Mesodermal cell (in vitro differentiated cells): ENCODE data around the gene COL4A1.

Source experiments
- H3K27ac ChIP-seq: 2 replicates; pipeline ENCODE4 v1.7.0; 2013; ENCODE audit warnings: mild to moderate bottlenecking, low read depth, low read length, moderate library complexity; ENCODE audit not compliant: severe bottlenecking
- H3K36me3 ChIP-seq: 2 replicates; pipeline ENCODE4 v1.7.1; 2013; ENCODE audit warnings: mild to moderate bottlenecking, low read length, moderate library complexity; ENCODE audit not compliant: control insufficient read depth, insufficient read depth
- H3K4me1 ChIP-seq: one replicate; pipeline ENCODE4 v1.7.1; 2013; ENCODE audit warnings: mild to moderate bottlenecking, low read length; ENCODE audit not compliant: insufficient read depth, control insufficient read depth, poor library complexity, severe bottlenecking
- H3K4me3 ChIP-seq: 2 replicates; pipeline ENCODE4 v1.7.0; 2013; ENCODE audit warnings: low read length, control low read depth, mild to moderate bottlenecking; ENCODE audit not compliant: insufficient read depth, poor library complexity, severe bottlenecking; ENCODE audit errors: extremely low read depth
- H3K9me3 ChIP-seq: 2 replicates; pipeline ENCODE4 v1.7.1; 2013; ENCODE audit warnings: mild to moderate bottlenecking, low read length, moderate library complexity; ENCODE audit not compliant: control insufficient read depth
- WGBS, 2 experiments: methylation state at CpG; one replicate each; pipeline ENCODE4 v1.1.5; 2013; ENCODE audit warnings: missing lambda C conversion rate in 2 of 2; ENCODE audit not compliant: insufficient coverage in 2 of 2; 5-methylcytosine and 5-hydroxymethylcytosine counted together

The COL4A1 gene

DNA sequence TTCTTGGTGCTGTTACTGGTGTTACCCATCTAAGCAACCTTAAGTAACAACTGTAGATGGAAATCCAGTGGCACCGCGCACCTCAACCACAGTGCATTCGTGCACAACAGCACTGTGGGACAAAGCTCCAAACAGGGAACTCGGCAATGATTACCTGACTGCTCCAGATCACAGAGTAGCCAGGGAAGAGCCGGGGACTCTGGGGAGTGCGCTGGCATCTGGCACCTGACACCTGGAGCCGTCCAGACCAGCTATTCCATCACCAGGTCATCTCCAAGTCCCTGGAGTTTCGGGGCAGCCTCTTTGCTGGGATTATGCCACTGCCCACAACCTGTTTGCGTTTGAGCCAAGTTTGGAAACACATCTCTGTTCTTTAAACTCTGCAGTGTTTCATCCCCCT lies 62.0 kb downstream of the COL4A1 start:
- H3K4me3 ChIP-seq: no peak overlapping the region
- H3K36me3 ChIP-seq: peaks cover 57% of the 10 kb centered on the region
- H3K4me1 ChIP-seq: peaks cover 49% of the 10 kb centered on the region
- no peaks in the 10 kb centered on the region for H3K9me3 ChIP-seq
- 94 to 96% methylated on average over 8 of the region's 9 CpGs for WGBS, 2 experiments
- peak overlapping the region; percentile 67 for H3K27ac ChIP-seq

GRCh38 chr13:110244071-110244830 lies 62.7 kb downstream of the COL4A1 start:
- Histone ChIP-seq H3K4me1 (peaks cover 56% of the 10 kb centered on the region), H3K4me3 (no peak overlapping the region), H3K36me3 (peaks cover 61% of the 10 kb centered on the region), H3K9me3 (no peaks in the 10 kb centered on the region), H3K27ac (no peak overlapping the region)
- 79 to 99% methylated on average over 4 to 6 of the region's 7 CpGs for WGBS, 2 experiments

- WGBS, 2 experiments: 77 to 87% methylated on average over 3 of the region's 4 CpGs
Measured at GRCh38 chr13:110242615-110243014, 64.3 kb downstream of the COL4A1 start.

GRCh38 chr13:110240943-110241342 lies 66.0 kb downstream of the COL4A1 start:
- Histone ChIP-seq H3K27ac (no peak overlapping the region), H3K36me3 (peaks cover 76% of the 10 kb centered on the region), H3K9me3 (no peaks in the 10 kb centered on the region), H3K4me1 (peaks cover 48% of the 10 kb centered on the region), H3K4me3 (no peak overlapping the region)
- 95 to 100% methylated on average over 4 to 6 of the region's 7 CpGs for WGBS, 2 experiments

More at GRCh38 chr13:110242615-110243014, 64.3 kb downstream of the COL4A1 start:
- peaks cover 63% of the 10 kb centered on the region for H3K36me3 ChIP-seq
- H3K4me1 ChIP-seq: peaks cover 58% of the 10 kb centered on the region
- H3K4me3 ChIP-seq: no peak overlapping the region
- no peak overlapping the region for H3K27ac ChIP-seq
- no peaks in the 10 kb centered on the region for H3K9me3 ChIP-seq

DNA sequence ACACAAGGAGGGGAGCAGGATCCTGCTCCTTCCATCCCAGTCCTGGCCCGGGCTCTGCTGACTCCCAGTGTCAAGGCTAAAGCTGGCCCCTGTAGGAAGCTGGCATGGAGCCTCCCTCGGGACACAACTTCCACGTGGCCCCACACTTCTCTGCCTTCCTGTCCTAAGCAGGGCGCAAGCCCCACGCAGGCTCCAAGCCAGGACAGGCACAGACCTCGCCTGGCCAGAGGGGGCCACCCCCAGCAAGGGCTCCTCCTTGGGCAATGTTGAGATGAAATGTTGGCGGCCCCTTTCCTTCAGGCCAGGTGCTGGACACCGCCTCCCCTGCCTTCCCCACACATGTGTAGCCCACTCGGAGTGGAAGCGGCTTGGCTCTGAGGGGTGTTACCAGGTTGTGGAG lies 66.6 kb downstream of the COL4A1 start:
- Histone ChIP-seq H3K9me3 (no peaks in the 10 kb centered on the region), H3K4me3 (no peak overlapping the region), H3K36me3 (peaks cover 76% of the 10 kb centered on the region), H3K4me1 (peaks cover 43% of the 10 kb centered on the region), H3K27ac (no peak overlapping the region)
- WGBS, 2 experiments: 90 to 96% methylated on average over 2 to 6 of the region's 10 CpGs

GRCh38 chr13:110239280-110240125 lies 67.5 kb downstream of the COL4A1 start:
- Histone ChIP-seq H3K36me3 (peaks cover 73% of the 10 kb centered on the region), H3K4me3 (no peak overlapping the region), H3K9me3 (no peaks in the 10 kb centered on the region), H3K27ac (peak overlapping the region; percentile 7), H3K4me1 (peaks cover 35% of the 10 kb centered on the region)
- no CpG with 5 or more reads among the region's 5 CpGs for WGBS, 2 experiments

DNA sequence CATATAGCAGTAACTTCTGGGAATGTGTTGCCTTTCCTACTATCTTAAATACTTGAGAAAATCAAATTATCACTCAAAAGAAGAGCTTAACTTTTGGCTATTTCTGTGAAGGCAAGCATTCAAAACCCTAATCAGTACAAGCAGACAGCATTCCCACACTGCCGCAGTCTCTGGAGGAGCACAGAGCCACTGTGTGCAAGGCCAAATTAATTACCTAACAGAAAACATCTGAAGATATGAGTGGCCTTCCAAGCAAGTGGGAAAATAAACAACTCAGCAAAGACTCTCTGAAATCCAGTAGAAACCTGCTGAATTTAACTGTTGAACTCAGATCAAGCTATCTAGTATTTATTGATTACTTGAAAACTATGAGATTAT lies 68.2 kb downstream of the COL4A1 start:
- H3K9me3 ChIP-seq: no peaks in the 10 kb centered on the region
- H3K27ac ChIP-seq: peak overlapping the region; percentile 7
- H3K4me3 ChIP-seq: no peak overlapping the region
- H3K4me1 ChIP-seq: peaks cover 30% of the 10 kb centered on the region
- H3K36me3 ChIP-seq: peaks cover 74% of the 10 kb centered on the region
- 83% methylated on average over 1 of the region's 1 CpG; no CpG with 5 or more reads in 1 of the 2 experiments for WGBS, 2 experiments

DNA sequence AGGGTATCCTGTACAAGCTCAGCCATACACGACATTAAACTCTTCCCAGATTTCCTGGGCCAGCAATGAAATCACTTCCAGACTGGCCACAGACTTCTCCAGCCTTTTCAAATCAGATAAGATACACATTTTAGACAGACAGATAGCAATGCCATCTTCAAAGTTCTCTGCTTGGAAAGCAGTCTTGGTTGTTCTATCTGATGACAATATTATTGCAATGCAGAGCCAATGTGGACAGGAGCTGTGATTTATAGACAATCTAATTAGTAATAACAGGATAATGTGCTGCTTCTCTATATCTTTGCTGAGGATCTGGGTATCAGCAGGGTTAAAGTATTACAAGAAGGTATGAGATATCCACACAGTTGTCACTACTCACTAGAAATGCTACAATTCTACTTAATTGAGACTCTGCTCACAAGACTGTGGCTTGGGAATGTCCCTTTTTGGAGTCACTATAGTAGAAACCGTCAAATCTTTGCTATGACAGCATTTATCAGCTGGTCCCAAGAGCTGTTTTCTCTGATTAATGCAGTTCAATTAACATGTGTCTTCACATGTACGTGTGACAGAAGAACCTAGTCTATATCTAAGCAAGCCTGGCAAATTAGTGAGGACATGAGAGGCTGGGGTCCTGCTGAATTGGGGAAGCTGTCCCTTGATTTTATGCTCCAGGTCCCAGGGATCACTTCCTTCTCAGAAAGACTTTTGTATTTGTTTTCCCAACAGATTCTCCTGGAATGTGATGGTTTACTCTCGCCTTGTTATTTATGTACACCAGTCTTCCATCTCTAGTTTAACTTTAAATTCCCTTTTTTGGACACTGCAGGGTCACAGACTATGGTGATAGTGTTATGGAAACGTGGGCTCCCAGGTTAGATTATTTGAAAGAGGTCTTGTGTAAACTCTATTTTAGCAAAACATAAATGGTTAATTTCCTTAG lies 68.8 kb downstream of the COL4A1 start:
- peaks cover 76% of the 10 kb centered on the region for H3K36me3 ChIP-seq

GRCh38 chr13:110236831-110237261 lies 70.1 kb downstream of the COL4A1 start:
- Histone ChIP-seq H3K27ac (no peak overlapping the region), H3K9me3 (no peaks in the 10 kb centered on the region), H3K4me3 (no peak overlapping the region), H3K36me3 (peaks cover 75% of the 10 kb centered on the region), H3K4me1 (peaks cover 33% of the 10 kb centered on the region)
- 98 to 99% methylated on average over 9 to 11 of the region's 11 CpGs for WGBS, 2 experiments

More for the DNA sequence above, 68.8 kb downstream of the COL4A1 start:
- Histone ChIP-seq H3K27ac (peak overlapping the region; percentile 19), H3K4me3 (no peak overlapping the region), H3K4me1 (peaks cover 30% of the 10 kb centered on the region), H3K9me3 (no peaks in the 10 kb centered on the region)
- WGBS, 2 experiments: 89 to 100% methylated on average over 2 to 3 of the region's 5 CpGs

- no peaks in the 10 kb centered on the region for H3K9me3 ChIP-seq
- H3K27ac ChIP-seq: no peak overlapping the region
- H3K36me3 ChIP-seq: peaks cover 75% of the 10 kb centered on the region
- no peak overlapping the region for H3K4me3 ChIP-seq
- 98 to 99% methylated on average over 8 to 9 of the region's 10 CpGs for WGBS, 2 experiments
- H3K4me1 ChIP-seq: peaks cover 37% of the 10 kb centered on the region
Measured at GRCh38 chr13:110236431-110236830, 70.5 kb downstream of the COL4A1 start.
